ENCODE measurements around the gene AUH.

Gene AUH

GRCh38 chr9:91291866-91292265, 69.9 kb downstream of the AUH start:
- Histone ChIP-seq H3K4me1 (ENCODE audit: low read length) (peaks cover 8% of the 10 kb centered on the region), H3K79me2 (ENCODE audit: low read length) (no peaks in the 10 kb centered on the region), H3K27ac (ENCODE audit: low read length) (no peak overlapping the region), H2AFZ (ENCODE audit: low read depth, low read length) (no peak overlapping the region), H3K9ac (ENCODE audit: low read length) (no peak overlapping the region), H4K20me1 (ENCODE audit: insufficient read depth, low read length) (no peaks in the 10 kb centered on the region), H3K9me3 (ENCODE audit: insufficient read depth, low read length) (no peaks in the 10 kb centered on the region), H3K4me3 (ENCODE audit: low read length) (no peak overlapping the region), H3K4me2 (ENCODE audit: low read length) (no peak overlapping the region), H3K36me3 (replicated peaks; ENCODE audit: low read depth, low read length) (no peaks in the 10 kb centered on the region), H3K27me3 (ENCODE audit: low read depth, low read length) (no peaks in the 10 kb centered on the region)
- TF ChIP-seq, protein P1, sequence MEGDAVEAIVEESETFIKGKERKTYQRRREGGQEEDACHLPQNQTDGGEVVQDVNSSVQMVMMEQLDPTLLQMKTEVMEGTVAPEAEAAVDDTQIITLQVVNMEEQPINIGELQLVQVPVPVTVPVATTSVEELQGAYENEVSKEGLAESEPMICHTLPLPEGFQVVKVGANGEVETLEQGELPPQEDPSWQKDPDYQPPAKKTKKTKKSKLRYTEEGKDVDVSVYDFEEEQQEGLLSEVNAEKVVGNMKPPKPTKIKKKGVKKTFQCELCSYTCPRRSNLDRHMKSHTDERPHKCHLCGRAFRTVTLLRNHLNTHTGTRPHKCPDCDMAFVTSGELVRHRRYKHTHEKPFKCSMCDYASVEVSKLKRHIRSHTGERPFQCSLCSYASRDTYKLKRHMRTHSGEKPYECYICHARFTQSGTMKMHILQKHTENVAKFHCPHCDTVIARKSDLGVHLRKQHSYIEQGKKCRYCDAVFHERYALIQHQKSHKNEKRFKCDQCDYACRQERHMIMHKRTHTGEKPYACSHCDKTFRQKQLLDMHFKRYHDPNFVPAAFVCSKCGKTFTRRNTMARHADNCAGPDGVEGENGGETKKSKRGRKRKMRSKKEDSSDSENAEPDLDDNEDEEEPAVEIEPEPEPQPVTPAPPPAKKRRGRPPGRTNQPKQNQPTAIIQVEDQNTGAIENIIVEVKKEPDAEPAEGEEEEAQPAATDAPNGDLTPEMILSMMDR (IDR thresholded peaks at IDR 0.05; ENCODE audit: low read depth, low read length): no peak
- no peak for TF ChIP-seq EZH2phosphoT487 (IDR thresholded peaks at IDR 0.05; ENCODE audit: low read depth)

DNA sequence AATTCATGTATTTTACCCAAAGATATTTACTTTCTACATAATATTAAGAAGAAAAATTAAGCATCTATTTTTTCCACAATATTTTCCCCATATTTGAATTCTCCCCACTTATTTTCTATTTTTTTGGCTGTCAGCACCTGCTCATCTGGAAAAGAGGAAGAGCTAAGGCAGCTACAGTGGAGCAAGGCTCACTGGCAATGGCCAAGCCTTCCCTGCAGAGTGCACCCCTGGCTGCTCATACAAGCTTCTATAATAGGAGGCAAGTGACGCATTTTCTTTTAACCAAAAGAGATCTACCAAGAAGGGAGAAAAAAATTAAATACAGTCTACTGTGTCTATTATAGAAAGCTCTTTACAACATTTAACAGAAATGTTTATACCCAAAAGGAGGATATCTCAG, 72.5 kb downstream of the AUH start:
- TF ChIP-seq, protein P1 (IDR thresholded peaks at IDR 0.05; ENCODE audit: low read depth, low read length): no peak
- TF ChIP-seq EZH2phosphoT487 (IDR thresholded peaks at IDR 0.05; ENCODE audit: low read depth): no peak
- Histone ChIP-seq H3K4me3 (ENCODE audit: low read length) (no peak overlapping the region), H3K4me1 (ENCODE audit: low read length) (no peaks in the 10 kb centered on the region), H3K27me3 (ENCODE audit: low read depth, low read length) (no peaks in the 10 kb centered on the region), H3K79me2 (ENCODE audit: low read length) (no peaks in the 10 kb centered on the region), H4K20me1 (ENCODE audit: insufficient read depth, low read length) (no peaks in the 10 kb centered on the region), H3K9me3 (ENCODE audit: insufficient read depth, low read length) (no peaks in the 10 kb centered on the region), H3K36me3 (replicated peaks; ENCODE audit: low read depth, low read length) (no peaks in the 10 kb centered on the region), H3K4me2 (ENCODE audit: low read length) (no peak overlapping the region), H3K9ac (ENCODE audit: low read length) (no peak overlapping the region), H2AFZ (ENCODE audit: low read depth, low read length) (no peak overlapping the region), H3K27ac (ENCODE audit: low read length) (no peak overlapping the region)

DNA sequence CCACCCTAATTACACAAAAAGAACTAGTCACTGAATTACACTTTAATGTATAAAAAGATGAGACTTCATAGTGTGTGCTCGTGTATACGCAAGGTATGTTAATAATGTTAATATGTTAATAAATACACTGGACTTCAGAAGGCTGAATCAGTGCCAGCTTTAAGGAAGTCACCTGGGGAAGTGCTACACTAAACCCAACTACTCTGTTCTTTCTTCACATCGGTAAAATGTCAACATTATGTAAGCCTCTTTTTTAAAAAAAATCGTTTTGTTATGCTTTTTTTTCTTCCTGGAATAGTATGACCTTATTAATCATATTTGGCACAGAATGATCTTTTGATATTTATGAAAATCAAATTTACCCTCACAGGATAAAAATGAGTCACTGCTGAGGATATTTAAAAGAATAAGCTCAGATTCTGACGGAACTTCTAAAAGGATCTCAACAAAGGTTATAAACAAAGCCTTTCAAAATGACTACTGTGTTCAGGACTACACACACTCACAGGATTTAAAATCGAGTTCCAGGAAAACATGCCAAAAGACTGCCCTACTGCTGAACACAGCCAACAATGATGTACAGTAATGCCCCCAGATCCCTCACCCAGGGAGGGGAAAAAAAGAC, 75.9 kb downstream of the AUH start:
- no peaks in the 10 kb centered on the region for H3K79me2 ChIP-seq (ENCODE audit: low read length)
- no peaks in the 10 kb centered on the region for H3K4me1 ChIP-seq (ENCODE audit: low read length)
- H3K9ac ChIP-seq (ENCODE audit: low read length): no peak overlapping the region
- no peaks in the 10 kb centered on the region for H3K27me3 ChIP-seq (ENCODE audit: low read depth, low read length)
- no peak overlapping the region for H3K4me3 ChIP-seq (ENCODE audit: low read length)
- no peak overlapping the region for H3K4me2 ChIP-seq (ENCODE audit: low read length)
- no peaks in the 10 kb centered on the region for H4K20me1 ChIP-seq (ENCODE audit: insufficient read depth, low read length)
- H3K27ac ChIP-seq (ENCODE audit: low read length): no peak overlapping the region
- TF ChIP-seq, protein P1 (IDR thresholded peaks at IDR 0.05; ENCODE audit: low read depth, low read length): no peak
- no peak for TF ChIP-seq EZH2phosphoT487 (IDR thresholded peaks at IDR 0.05; ENCODE audit: low read depth)
- H3K9me3 ChIP-seq (ENCODE audit: insufficient read depth, low read length): no peaks in the 10 kb centered on the region
- no peak overlapping the region for H2AFZ ChIP-seq (ENCODE audit: low read depth, low read length)
- no peaks in the 10 kb centered on the region for H3K36me3 ChIP-seq (replicated peaks; ENCODE audit: low read depth, low read length)

DNA sequence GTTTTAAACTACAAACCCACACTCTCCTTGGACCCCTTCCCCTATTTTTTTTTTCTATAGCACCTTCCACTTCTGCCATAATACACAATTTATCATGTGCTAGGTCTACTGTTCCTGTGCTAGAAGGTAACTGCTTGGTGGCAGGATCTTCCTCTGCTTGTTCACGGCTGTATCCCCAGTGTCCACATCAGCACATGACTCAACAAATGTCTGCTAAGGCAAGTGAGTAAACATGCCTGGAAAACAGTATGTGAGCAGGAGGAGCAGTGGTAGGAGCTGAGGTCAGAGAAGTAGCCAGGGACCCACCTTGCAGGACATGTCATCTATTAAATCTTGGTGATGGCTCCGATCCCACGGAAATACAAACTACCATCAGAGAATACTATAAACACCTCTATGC, 79.4 kb downstream of the AUH start:
- Histone ChIP-seq H3K79me2 (ENCODE audit: low read length) (no peaks in the 10 kb centered on the region), H4K20me1 (ENCODE audit: insufficient read depth, low read length) (no peaks in the 10 kb centered on the region), H3K27ac (ENCODE audit: low read length) (no peak overlapping the region), H3K4me2 (ENCODE audit: low read length) (no peak overlapping the region), H3K36me3 (replicated peaks; ENCODE audit: low read depth, low read length) (no peaks in the 10 kb centered on the region), H3K9me3 (ENCODE audit: insufficient read depth, low read length) (no peaks in the 10 kb centered on the region), H2AFZ (ENCODE audit: low read depth, low read length) (no peak overlapping the region), H3K4me1 (ENCODE audit: low read length) (no peaks in the 10 kb centered on the region), H3K4me3 (ENCODE audit: low read length) (no peak overlapping the region), H3K27me3 (ENCODE audit: low read depth, low read length) (no peaks in the 10 kb centered on the region), H3K9ac (ENCODE audit: low read length) (no peak overlapping the region)
- TF ChIP-seq, protein P1 (IDR thresholded peaks at IDR 0.05; ENCODE audit: low read depth, low read length): no peak
- no peak for TF ChIP-seq EZH2phosphoT487 (IDR thresholded peaks at IDR 0.05; ENCODE audit: low read depth)
